NOMO-1 treated with dmso at 0.1 percent for 144 hours (cell line): Measurements from ENCODE around the gene HOXA5.

Source experiments
- DNase-seq: peaks from one replicate; lab custom pipeline; 2025; ENCODE audit not compliant: unreplicated experiment; lab: John Stamatoyannopoulos, UW

Gene HOXA5

DNA sequence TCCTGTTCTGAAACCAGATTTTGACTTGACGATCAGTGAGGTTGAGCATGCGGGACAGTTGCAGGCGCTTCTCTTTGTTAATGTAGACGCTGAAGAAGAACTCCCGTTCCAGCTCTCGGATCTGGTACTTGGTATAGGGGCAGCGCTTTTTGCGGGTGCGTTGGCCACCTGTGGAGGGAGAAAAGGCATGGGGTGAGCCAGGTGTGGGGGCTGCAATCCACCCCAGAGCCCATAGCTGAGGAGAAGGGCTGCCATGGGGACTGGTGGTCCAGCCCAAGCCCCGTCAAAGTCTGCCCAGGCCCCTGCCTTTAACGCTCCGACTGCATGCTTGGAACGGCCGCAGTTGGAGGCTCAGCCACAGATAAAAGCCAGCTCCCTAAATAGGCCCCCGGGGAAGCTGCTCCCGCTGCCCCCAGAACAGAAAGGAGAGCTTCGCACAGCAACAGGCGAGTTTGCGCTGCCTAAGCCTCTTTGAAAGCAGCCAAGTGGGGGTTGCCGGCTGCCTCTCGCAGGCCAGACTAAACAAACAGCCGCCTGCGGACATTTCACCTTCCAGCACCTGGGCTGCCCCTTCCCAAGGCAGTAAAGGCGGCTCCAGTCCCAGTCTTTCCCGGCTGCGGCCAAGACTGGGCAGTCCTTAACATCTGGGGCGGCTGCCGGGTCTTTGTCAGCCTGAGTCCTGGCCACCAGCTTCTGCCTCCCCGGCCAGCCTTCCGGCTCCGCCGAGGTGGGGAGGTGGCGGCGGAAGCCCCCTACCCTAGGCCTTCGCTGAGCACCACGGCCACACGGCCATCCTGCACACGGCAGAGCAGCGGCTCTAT is 39.6 kb upstream of the HOXA5 start:
- no peak for DNase-seq

DNA sequence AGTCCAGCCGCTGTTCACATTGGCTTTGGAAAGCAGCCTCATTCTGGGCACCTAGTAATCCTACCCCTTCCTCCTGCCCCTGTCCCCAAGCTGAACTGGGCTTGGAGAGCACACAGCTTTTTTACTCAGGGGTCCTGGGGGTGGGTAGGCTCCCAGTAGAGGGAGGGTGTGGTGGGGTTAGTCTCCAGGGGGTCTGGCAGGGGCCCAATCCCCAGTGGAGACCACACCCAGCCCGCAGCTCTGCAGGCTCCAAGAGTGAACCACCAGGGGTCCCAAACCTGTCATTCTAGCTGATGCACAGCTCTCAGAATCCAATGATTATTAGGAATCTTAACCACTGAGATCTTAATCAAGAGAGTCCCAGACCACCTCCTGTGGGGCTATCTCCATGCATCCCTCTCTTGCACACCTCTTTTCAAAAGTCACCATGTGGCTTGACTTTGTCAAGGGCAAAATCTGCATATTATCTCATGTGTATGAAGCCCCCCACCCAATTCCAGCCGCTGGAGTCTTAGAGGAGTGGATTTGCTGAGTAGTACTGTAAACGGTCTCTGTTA is 38.9 kb upstream of the HOXA5 start:
- DNase-seq, result no peak

- DNase-seq, result no peak
Observed at GRCh38 chr7:27181795-27182275, 38.4 kb upstream of the HOXA5 start.

DNA sequence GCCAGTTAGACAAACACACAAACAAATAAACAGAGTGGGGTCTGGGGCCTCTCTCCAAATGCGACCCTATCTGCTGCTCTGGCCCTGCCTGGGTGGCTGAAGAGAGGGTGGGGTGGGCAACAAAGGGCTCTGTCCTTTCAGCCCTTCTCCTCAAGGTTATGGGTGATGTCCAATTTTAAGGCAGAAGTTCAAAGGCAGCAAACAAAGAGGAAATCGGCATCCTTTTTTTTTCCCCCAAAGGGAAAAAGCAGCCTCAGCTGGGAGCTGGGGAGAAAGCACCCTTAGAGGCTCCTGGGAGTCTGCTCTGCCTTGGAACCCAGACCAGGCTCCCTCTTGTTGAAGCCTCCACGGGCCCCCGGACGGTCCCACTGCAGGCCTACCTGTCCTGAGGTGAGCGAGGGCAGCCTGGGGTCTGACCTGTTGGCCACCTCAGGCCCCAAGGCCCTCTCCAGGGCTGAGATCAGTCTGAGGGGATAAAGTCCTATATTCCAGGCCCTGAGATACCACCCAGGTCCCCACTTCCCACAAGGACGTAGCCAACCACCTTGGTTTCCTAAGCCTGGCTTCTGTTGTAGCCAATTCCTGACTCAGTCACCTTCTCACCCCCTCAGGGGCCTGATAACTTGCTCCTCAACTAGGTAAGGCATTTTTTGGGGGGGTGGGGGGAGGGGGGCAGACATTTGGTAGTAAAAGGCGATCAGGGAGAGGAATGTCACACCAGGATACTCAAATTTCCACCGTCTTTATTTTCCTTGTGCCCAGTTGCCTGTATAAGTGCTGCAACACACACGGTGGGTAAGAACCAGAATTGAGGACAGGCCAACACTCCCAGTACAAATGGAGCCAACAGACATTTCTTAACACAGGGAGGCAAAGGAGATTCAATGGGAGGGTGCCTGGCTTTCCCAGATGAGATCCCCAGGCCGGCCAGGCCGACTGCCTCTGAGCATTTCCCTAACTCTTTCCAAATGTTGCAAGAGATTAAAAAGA is 37.2 kb upstream of the HOXA5 start:
- no peak for DNase-seq

- DNase-seq, result peak; percentile 74
Observed at GRCh38 chr7:27179503-27180430, 36.3 kb upstream of the HOXA5 start.

GRCh38 chr7:27179030-27179429 is 35.5 kb upstream of the HOXA5 start:
- DNase-seq, result no peak

DNA sequence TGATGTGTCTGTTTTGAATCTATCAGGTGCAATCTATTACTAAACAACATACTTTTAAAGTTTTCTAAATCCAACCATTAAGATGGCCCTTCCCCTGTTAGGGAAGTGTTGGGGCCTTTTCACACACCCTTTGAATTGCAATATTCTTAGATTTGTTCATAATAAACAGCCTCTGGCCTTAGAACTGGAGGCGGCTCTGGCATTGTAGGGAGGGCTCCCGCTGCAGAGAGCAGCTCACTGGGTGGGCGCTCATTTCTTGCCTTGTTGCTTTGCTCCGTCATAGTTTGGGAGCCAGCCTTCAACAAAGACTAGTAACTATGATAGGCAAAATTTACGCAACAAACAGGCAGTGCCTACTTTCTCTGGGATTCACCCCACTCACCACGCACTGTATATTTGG is 34.9 kb upstream of the HOXA5 start:
- DNase-seq, result no peak

DNA sequence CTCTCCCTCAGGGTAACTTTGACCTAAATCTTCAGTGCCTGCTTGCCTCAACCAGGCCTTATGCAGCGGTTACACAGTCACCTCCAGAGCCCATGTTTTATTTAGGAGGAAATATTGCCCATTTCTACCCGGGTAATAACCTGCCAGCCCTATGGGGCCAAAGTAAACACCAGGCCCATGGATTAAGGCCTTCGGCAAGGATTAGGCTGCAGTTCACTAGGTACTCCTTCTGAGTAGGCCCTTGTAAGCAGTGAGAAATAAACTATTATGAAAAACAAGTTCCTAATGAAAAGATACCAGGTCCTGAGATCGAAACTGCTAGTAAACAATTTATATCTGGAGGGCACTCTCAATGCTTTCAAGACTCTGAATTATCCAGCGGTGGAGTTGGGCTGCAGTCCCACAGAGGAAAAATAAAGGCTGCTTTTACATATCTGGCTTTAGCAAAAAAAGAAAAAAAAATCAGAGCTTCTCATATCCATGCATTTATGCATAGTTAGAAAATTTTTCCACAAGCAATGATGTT is 34.4 kb upstream of the HOXA5 start:
- no peak for DNase-seq

GRCh38 chr7:27176962-27177794 is 33.7 kb upstream of the HOXA5 start:
- DNase-seq, result no peak

GRCh38 chr7:27176524-27176845 is 33.0 kb upstream of the HOXA5 start:
- no peak for DNase-seq

DNA sequence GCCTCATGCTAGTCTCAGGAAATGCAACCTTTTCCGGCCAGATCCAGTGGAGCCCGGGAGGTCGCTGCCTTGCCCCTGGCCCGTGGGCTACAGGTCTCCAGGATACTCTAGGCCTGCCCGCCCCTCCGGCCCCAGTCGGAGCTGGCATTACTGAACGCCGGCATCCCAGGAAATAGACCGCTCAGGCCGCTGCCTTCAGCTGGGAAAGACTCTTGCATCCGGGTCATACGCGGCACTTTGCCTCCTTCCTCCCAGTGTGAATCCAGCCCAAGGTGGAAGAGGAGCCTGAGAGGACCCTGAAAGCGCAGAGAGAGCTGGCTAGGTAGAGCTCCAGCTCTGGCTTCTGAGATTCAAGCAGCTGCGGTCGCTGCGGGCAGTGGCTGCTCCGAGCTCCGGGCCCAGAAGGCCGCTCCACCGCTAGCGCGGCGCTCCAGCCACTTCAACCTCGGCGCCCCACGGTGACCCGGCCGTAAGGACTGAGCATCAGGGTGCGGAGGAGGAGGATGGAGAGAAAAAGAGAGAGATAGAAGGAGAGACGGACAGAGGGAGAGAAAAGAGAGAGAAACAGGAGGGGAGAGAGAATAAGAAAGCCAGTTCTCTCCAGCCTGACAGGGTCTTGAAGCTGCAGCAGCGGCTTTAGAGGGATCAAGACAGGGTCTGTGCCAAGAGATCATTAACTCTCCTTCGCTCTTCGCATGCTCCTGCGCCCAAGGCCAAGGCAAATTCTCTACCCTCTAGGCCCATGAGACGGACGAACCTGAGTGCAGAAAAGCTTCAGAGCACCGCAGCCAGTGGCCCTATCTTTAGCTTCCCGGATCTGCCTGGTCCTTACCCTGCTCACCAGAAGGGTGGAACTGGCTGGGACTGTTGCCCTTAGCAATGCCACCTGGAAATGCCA is 32.4 kb upstream of the HOXA5 start:
- no peak for DNase-seq

DNA sequence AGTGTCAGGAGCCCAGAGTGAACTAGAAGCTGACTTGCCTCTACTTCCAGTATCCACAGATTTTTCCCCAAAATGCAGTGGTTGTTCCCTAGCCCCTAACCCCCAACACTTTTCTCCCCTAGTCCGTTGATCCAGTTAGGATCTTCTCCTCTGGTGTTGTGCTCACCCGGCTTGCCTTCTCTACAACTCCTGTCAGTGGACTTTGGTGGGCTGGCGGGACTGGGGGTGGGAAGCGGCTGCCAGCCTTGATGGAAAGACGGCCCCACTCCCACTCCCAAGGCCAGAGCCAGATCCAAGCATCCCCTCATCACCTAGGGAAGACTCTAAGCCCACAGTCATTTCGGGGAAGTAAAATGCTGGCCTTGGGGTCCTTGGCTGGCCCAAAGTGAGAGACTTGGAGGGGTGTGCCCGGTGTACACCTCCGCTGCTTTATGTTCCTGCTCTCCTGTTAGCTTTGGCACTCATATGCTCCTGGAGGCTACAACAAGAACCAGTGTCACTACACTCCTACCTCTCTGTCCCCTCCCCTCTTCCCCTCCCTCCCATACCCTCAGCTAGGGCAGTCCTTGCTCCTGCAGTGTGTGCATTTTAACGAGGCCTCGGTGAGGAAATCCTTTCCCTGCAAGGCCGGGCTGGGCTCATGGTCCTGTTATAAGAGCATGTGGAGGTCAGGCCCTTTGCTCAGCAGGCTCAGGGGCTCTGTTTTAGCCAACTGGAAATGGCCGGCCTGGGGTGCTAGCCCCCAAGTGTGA is 31.6 kb upstream of the HOXA5 start:
- no peak for DNase-seq

DNA sequence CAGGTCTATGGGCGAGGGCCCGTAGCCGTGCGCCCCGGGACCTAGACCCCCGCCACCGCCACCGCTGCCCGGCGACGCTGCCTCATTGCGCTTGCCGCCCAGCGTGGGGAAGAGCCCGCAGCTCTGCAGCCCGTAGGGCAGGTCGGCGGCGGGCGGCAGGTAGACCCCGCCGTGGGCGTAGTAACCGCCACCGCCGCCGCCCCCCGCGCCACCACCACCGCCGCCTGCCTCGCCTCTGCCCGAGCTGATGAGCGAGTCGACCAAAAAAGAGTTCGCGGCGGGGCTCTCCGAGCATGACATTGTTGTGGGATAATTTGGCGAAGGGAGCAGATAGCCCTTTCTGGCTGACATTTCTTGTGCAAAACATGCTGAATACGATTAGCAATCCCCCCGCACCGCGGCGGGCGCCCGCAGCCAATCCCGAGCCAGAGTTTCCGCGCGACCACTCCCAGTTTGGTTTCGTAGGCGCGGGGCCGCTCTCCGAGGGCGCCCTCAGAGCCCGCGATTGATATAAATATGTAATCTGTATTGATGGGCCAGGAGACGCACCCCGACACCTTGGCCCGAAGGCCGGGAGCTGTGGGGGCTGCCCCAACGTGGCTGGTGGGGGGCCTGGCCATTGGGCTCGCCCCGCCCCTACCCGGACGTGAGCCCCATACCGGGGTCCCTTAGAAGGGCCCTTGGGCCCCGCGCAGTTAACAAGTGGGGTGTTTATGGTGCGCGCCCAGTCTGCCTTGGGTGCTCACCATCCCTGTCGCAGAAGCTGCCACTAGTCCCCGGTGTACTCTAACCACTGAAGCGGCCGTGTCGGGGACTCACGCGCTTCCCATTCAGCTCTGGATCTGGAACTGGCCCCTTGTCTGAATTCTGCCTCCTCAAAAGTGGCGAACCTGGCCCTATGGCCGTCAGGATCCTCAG is 30.7 kb upstream of the HOXA5 start, which contains the start of gene HOXA10:
TSS of gene HOXA10 (minus strand) at position 365 of the 918 bp plus-strand sequence. CDS start at position 351, 14 bp downstream.
- DNase-seq, result peak; percentile 51

DNA sequence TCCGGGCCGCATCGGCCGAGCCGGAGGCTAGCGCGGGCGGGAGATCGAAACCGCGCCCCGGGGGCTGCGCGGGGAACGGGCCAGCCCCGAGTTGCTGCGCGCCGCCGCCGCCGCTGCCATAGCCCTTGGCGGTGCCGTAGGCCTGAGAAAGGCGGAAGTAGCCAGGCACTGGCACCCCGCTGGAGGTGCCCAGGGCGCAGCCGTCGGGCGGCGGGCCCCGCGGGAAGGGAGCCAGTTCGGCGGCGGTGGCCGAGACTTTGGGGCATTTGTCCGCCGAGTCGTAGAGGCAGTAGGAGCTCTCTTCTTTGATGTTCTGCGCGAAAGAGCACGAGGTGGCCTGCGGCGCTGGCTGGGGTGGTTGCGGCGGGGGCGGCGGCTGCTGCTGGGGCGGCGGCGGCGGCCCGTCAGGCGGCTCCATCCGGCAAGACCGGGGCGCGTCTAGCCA is 30.1 kb upstream of the HOXA5 start:
- DNase-seq, result no peak

GRCh38 chr7:27172823-27173510 is 29.5 kb upstream of the HOXA5 start:
- DNase-seq, result no peak

DNA sequence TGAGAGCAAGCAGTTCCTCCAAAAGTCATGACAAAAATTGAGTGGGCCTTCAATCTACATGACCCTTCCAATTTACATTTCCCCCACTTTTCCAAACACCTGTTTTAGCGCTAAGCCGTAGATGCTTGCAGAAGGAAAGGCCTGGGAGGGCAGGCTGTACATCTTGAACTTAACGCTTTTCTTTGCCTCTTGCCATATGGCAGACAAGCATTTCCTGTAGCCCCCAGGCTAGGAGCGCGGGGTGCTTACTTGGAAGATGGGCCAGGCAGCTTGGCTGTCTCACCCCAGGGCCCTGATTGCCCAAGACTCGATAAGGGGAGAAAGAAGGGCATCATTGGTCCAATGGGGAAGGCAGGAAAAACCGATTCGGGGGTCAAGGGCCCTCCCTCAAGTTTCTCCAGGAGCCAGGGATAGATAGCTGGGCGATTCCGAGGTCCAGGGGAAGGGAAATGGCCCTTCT is 28.9 kb upstream of the HOXA5 start:
- no peak for DNase-seq
